ENCODE results near the gene PLCL2. TPM values are rescaled to one million over a fixed set of nuclear protein-coding genes. Genes with fewer than 3 reads are reported as not detected.

The PLCL2 gene
- total RNA-seq, 1 donor from 2014 or later, result 1.8 TPM

DNA sequence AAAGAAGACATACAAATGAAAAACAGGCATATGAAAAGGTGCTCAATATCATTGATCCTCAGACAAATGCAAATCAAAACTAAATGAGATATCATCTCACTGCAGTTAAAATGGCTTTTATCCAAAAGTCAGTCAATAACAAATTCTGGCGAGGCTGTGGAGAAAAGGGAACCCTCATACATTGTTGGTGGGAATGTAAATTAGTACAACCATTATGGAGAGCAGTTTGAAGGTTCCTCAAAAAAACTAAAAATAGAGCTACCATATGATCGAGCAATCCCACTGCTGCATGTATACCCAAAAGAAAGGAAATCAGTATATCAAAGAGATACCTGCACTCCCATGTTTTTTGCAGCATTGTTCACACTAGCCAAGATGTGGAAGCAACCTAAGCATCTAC is 165.8 kb downstream of the PLCL2 start:
- no peak overlapping the region for H3K27ac Mint-ChIP-seq (ENCODE audit: unreplicated experiment)
- no peaks in the 10 kb centered on the region for H3K36me3 Mint-ChIP-seq (ENCODE audit: unreplicated experiment)
- TF ChIP-seq, protein P1, sequence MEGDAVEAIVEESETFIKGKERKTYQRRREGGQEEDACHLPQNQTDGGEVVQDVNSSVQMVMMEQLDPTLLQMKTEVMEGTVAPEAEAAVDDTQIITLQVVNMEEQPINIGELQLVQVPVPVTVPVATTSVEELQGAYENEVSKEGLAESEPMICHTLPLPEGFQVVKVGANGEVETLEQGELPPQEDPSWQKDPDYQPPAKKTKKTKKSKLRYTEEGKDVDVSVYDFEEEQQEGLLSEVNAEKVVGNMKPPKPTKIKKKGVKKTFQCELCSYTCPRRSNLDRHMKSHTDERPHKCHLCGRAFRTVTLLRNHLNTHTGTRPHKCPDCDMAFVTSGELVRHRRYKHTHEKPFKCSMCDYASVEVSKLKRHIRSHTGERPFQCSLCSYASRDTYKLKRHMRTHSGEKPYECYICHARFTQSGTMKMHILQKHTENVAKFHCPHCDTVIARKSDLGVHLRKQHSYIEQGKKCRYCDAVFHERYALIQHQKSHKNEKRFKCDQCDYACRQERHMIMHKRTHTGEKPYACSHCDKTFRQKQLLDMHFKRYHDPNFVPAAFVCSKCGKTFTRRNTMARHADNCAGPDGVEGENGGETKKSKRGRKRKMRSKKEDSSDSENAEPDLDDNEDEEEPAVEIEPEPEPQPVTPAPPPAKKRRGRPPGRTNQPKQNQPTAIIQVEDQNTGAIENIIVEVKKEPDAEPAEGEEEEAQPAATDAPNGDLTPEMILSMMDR (IDR thresholded peaks at IDR 0.05), result no peak
- DNase-seq (ENCODE audit: extremely low spot score, unreplicated experiment), result no peak
- H3K4me3 Mint-ChIP-seq (ENCODE audit: unreplicated experiment), result no peak overlapping the region
- H3K27me3 Mint-ChIP-seq (ENCODE audit: unreplicated experiment), result no peaks in the 10 kb centered on the region
- peaks cover 8% of the 10 kb centered on the region for H3K4me1 Mint-ChIP-seq (ENCODE audit: unreplicated experiment)
- peaks cover 8% of the 10 kb centered on the region for H3K9me3 Mint-ChIP-seq (ENCODE audit: unreplicated experiment)

DNA sequence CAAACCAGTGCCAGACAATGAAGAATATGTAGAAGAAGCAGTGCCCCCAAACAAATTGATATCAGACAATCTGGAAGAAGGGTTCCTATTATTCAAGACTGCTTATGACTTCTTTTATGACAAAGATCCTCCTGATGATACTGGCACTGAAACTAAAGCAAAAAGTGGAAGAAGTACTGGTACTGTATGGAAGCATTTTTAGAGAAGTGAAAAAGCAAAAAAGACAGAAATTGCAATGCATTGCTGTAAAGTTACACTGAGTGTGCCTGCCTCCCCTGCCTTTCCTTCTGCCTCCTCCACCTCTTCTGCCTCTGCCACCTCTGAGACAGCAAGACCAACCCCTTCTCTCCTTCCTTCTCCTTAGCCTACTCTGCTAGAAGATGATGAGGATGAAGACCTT is 167.6 kb downstream of the PLCL2 start:
- Mint-ChIP-seq H3K9me3 (ENCODE audit: unreplicated experiment) (peaks cover 8% of the 10 kb centered on the region), H3K27ac (ENCODE audit: unreplicated experiment) (no peak overlapping the region), H3K4me3 (ENCODE audit: unreplicated experiment) (no peak overlapping the region), H3K27me3 (ENCODE audit: unreplicated experiment) (no peaks in the 10 kb centered on the region), H3K36me3 (ENCODE audit: unreplicated experiment) (no peaks in the 10 kb centered on the region), H3K4me1 (ENCODE audit: unreplicated experiment) (peaks cover 23% of the 10 kb centered on the region)
- TF ChIP-seq, protein P1 (IDR thresholded peaks at IDR 0.05), result no peak
- DNase-seq (ENCODE audit: extremely low spot score, unreplicated experiment), result no peak

DNA sequence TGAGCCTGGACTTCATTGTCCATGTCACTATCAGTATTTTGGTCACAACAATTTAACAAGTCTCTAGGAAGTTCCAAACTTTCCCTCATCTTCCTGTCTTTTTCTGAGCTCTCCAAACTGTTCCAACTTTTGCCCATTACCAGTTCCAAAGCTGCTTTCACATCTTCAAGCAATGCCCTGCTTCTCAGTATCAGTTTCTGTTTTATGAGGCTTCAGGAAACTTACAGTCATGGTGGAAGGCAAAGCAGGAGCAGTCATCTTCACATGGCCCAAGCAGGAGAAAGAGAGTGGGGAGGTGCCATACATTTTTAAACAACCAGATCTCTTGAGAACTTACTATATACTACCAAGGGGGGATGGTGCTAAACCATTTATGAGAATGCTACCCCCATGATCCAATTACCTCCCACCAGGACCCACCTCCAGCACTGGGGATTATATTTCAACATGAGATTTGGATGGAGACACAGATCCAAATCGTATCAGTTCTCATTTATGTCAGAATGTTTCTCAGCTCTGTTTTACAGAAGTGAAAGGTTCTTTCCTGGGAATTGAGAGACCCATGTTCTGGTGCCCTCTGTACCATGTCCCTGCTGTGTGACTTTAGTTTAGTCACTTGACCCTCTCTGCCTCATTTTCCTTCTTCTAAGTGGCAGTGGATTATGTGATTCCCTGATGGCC is 169.7 kb downstream of the PLCL2 start:
- no peak for DNase-seq (ENCODE audit: extremely low spot score, unreplicated experiment)
- TF ChIP-seq, protein P1 (IDR thresholded peaks at IDR 0.05), result no peak
- peaks cover 24% of the 10 kb centered on the region for H3K4me1 Mint-ChIP-seq (ENCODE audit: unreplicated experiment)
- no peak overlapping the region for H3K4me3 Mint-ChIP-seq (ENCODE audit: unreplicated experiment)
- H3K27ac Mint-ChIP-seq (ENCODE audit: unreplicated experiment), result no peak overlapping the region
- no peaks in the 10 kb centered on the region for H3K36me3 Mint-ChIP-seq (ENCODE audit: unreplicated experiment)
- H3K9me3 Mint-ChIP-seq (ENCODE audit: unreplicated experiment), result peaks cover 13% of the 10 kb centered on the region
- H3K27me3 Mint-ChIP-seq (ENCODE audit: unreplicated experiment), result no peaks in the 10 kb centered on the region

DNA sequence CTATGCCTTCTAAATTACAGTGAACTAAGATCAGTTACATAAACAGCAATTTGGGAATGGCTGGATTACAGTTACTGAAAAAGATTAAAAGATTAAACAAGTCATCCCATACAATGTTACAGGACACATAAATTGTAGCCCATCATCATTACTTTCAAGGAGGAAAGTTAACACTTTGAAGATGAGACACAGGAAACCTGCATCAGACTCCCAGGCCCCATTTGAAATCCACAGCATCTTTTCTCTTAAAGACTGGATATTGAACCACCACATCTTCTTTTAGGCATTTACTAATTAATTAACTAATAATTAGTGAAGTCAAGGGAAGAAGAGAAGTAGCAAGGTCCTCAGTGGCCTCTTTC is 170.2 kb downstream of the PLCL2 start:
- Mint-ChIP-seq H3K36me3 (ENCODE audit: unreplicated experiment) (no peaks in the 10 kb centered on the region), H3K4me3 (ENCODE audit: unreplicated experiment) (no peak overlapping the region), H3K27me3 (ENCODE audit: unreplicated experiment) (no peaks in the 10 kb centered on the region), H3K4me1 (ENCODE audit: unreplicated experiment) (peaks cover 24% of the 10 kb centered on the region), H3K27ac (ENCODE audit: unreplicated experiment) (peak overlapping the region; percentile 52), H3K9me3 (ENCODE audit: unreplicated experiment) (peaks cover 13% of the 10 kb centered on the region)
- DNase-seq (ENCODE audit: extremely low spot score, unreplicated experiment), result no peak
- TF ChIP-seq, protein P1 (IDR thresholded peaks at IDR 0.05), result no peak

DNA sequence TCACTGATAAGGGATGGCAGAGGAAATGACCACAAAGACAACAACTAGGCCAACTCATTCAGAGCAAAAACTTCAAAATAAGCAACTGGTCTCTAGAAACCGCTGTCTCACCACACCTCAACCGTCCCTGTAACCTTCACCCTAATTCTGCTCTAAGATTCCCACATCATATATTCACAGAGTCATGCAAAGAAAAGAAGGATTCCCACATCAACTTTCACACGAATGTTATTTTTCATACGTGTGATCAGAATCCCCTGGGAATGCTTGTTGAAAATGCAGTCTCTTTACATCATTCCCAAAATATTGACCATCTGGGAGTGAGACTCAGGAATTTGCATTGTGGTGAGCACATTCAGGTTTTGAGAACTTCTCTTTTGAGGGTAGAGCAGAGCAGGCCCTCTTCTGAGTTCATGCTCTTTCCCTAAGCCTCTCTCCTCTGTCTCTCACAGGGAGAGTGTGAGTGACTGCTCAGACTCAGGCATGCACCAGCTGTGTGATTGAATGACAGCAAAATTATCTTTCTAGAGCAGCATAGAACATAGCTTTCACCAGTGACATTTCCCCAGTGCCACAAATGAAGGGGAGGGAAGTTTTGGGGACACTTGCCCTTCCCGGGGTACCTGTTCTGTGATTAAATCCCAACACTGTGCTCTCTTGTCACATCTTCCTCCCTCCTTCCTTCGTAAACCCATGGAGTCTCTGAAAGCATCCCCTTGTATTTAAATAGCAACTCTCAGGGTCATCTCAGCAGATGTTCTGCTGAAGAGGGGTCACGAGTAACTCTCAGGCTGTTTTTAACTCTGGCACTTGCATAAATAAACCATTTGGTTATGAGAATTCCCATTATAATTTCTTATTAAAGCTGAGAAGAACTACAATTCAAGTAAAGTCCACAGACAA is 170.9 kb downstream of the PLCL2 start:
- Mint-ChIP-seq H3K27ac (ENCODE audit: unreplicated experiment) (peak overlapping the region; percentile 52), H3K36me3 (ENCODE audit: unreplicated experiment) (no peaks in the 10 kb centered on the region)
- DNase-seq (ENCODE audit: extremely low spot score, unreplicated experiment), result no peak

More for the DNA sequence above, 170.9 kb downstream of the PLCL2 start:
- Mint-ChIP-seq H3K4me1 (ENCODE audit: unreplicated experiment) (peaks cover 24% of the 10 kb centered on the region), H3K27me3 (ENCODE audit: unreplicated experiment) (no peaks in the 10 kb centered on the region), H3K4me3 (ENCODE audit: unreplicated experiment) (no peak overlapping the region), H3K9me3 (ENCODE audit: unreplicated experiment) (peaks cover 13% of the 10 kb centered on the region)
- TF ChIP-seq, protein P1 (IDR thresholded peaks at IDR 0.05), result no peak

Measured in osteocyte (in vitro differentiated cells).